ENCODE results near the gene RBBP9. TPM values are rescaled to one million over a fixed set of nuclear protein-coding genes. Genes with fewer than 3 reads are reported as not detected.
A peak's percentile ranks its signal among the peaks of the same experiment; 100 is the strongest.

RBBP9 gene
- polyA plus RNA-seq, 1 experiment = 8.5 TPM

DNA sequence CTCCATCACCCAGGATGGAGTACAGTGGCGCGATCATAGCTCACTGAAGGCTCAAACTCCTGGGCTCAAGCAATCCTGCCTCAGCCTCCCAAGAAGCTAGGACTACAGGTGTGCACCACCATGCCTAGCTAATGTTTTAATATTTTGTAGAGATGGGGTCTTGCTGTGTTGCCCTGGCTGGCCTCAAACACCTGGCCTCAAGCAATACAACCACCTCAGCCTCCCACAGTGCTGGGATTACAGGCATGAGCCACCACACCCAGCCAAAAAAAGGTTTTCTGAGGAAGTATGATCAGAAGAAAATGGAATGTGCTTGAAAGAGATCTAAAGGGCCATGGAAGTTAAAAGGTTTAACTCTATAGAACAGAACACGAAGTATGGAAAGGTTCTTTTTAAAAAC lies 8.7 kb downstream of the RBBP9 start:
- Histone ChIP-seq H3K27me3 (ENCODE audit: control insufficient read depth, insufficient read depth, low read length) (no peaks in the 10 kb centered on the region), H3K4me3 (ENCODE audit: low read depth, low read length) (no peak overlapping the region), H3K36me3 (ENCODE audit: control insufficient read depth, insufficient read depth, low read length) (no peaks in the 10 kb centered on the region)
- TF ChIP-seq, protein P1, sequence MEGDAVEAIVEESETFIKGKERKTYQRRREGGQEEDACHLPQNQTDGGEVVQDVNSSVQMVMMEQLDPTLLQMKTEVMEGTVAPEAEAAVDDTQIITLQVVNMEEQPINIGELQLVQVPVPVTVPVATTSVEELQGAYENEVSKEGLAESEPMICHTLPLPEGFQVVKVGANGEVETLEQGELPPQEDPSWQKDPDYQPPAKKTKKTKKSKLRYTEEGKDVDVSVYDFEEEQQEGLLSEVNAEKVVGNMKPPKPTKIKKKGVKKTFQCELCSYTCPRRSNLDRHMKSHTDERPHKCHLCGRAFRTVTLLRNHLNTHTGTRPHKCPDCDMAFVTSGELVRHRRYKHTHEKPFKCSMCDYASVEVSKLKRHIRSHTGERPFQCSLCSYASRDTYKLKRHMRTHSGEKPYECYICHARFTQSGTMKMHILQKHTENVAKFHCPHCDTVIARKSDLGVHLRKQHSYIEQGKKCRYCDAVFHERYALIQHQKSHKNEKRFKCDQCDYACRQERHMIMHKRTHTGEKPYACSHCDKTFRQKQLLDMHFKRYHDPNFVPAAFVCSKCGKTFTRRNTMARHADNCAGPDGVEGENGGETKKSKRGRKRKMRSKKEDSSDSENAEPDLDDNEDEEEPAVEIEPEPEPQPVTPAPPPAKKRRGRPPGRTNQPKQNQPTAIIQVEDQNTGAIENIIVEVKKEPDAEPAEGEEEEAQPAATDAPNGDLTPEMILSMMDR (IDR thresholded peaks at IDR 0.05; ENCODE audit: insufficient read depth, low read depth, low read length) = no peak
- POLR2A ChIA-PET = no interaction called here
- CTCF ChIA-PET = interaction anchor here (0.6 to 1.1 kb wide), 2 partner anchors 18 to 100 kb away, joined by 3 read pairs; no protein-coding TSS in a partner anchor
- DNase-seq (ENCODE audit: low read depth) = no peak

DNA sequence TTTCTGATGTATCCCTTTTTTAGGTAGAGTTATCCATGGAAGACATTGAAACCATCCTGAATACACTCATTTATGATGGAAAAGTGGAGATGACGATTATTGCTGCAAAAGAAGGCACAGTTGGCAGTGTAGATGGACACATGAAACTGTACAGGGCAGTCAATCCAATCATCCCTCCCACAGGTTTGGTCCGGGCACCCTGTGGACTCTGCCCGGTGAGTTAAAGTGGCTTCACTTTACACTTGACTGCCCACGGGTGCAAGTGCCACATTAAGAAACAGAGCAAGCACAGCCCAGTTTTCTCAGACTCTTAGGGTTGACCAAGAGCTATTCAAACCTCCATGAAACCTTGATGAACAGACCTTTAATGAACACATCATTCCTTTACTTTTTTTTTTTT lies 15.4 kb downstream of the RBBP9 start:
- peaks cover 8% of the 10 kb centered on the region for H3K36me3 ChIP-seq (ENCODE audit: control insufficient read depth, insufficient read depth, low read length)
- no peaks in the 10 kb centered on the region for H3K27me3 ChIP-seq (ENCODE audit: control insufficient read depth, insufficient read depth, low read length)
- TF ChIP-seq, protein P1 (IDR thresholded peaks at IDR 0.05; ENCODE audit: insufficient read depth, low read depth, low read length) = no peak
- POLR2A ChIA-PET = no interaction called here
- CTCF ChIA-PET = no interaction called here
- H3K4me3 ChIP-seq (ENCODE audit: low read depth, low read length) = no peak overlapping the region
- no peak for DNase-seq (ENCODE audit: low read depth)

DNA sequence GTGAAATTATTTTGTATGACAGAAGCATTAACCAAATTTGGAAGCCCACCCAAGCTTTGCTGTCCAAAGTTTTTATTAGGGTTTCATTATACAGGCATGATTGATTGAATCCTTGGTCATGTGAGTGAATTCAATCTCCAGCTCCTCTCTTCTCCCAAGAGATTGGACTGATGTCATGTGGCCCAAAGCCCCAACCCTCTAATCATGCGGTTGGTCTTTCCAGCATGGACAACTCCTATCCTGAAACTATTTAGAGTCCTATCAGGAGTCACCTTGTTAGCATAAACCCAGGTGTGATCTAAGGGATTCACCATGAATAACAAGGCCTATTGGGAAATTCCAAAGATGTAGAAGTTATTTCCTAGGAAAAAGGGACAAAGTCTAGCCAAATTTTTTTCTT lies 19.2 kb downstream of the RBBP9 start:
- no peak for DNase-seq (ENCODE audit: low read depth)
- no peak overlapping the region for H3K4me3 ChIP-seq (ENCODE audit: low read depth, low read length)
- ChIA-PET POLR2A (no interaction called here), CTCF (no interaction called here)
- TF ChIP-seq, protein P1 (IDR thresholded peaks at IDR 0.05; ENCODE audit: insufficient read depth, low read depth, low read length) = no peak
- no peaks in the 10 kb centered on the region for H3K27me3 ChIP-seq (ENCODE audit: control insufficient read depth, insufficient read depth, low read length)
- H3K36me3 ChIP-seq (ENCODE audit: control insufficient read depth, insufficient read depth, low read length) = peaks cover 8% of the 10 kb centered on the region

DNA sequence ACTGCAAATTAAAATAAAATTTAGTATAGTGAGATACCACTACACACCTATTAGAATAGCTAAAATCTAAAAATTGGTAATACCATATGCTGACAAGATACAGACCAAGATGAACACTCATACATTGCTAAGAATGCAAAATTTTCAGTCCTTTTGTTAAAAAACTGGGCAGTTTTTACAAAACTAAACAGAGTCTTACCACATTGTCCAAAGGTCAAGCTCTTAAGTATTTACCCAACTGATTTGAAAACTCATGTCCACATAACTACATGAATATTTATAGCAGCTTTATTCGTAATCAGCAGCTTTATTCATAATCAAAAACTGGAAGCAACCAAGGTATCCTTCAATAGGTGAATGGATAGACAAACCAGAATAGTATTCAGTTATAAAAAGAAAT lies 19.8 kb downstream of the RBBP9 start:
- no peak for DNase-seq (ENCODE audit: low read depth)
- TF ChIP-seq, protein P1 (IDR thresholded peaks at IDR 0.05; ENCODE audit: insufficient read depth, low read depth, low read length) = no peak
- ChIA-PET POLR2A (no interaction called here), CTCF (no interaction called here)
- Histone ChIP-seq H3K4me3 (ENCODE audit: low read depth, low read length) (no peak overlapping the region), H3K27me3 (ENCODE audit: control insufficient read depth, insufficient read depth, low read length) (no peaks in the 10 kb centered on the region), H3K36me3 (ENCODE audit: control insufficient read depth, insufficient read depth, low read length) (peaks cover 3% of the 10 kb centered on the region; the same call in 1 of the 2 replicates)

- peak within 1 kb of the TSS; percentile 82 for H3K4me3 ChIP-seq (ENCODE audit: low read depth, low read length)
- ChIA-PET POLR2A (no interaction called here), CTCF (interaction anchor here (0.7 to 1.2 kb wide), 3 partner anchors 12 to 53 kb away, joined by 3 to 4 read pairs (median 3); no protein-coding TSS in a partner anchor)
- TF ChIP-seq, protein P1 (IDR thresholded peaks at IDR 0.05; ENCODE audit: insufficient read depth, low read depth, low read length) = no peak
- peak; percentile 68 for DNase-seq (ENCODE audit: low read depth)
- H3K27me3 ChIP-seq (ENCODE audit: control insufficient read depth, insufficient read depth, low read length) = no peaks in the 10 kb centered on the region
- H3K36me3 ChIP-seq (ENCODE audit: control insufficient read depth, insufficient read depth, low read length) = no peaks in the 10 kb centered on the region; the same call in 1 of the 2 replicates
Measured at GRCh38 chr20:18466894-18467730, 29.9 kb downstream of the RBBP9 start, which contains the start of the genes DZANK1 and POLR3F. DZANK1 (minus strand) TSS chr20:18467030; CDS start chr20:18465358, 1,672 bp downstream. POLR3F (plus strand) TSS chr20:18467390; CDS start chr20:18467507, 117 bp downstream.

Data from BJ (cell line).